CD14-positive monocyte (primary cell): ENCODE results near the gene AKAP9. TPM values are rescaled to one million over a fixed set of nuclear protein-coding genes. Genes with fewer than 3 reads are reported as not detected.

Experiments used
- DNase-seq, 3 donors: peaks; one replicate each; pipeline ENCODE4 v3.0.0-alpha.2; 2011 to 2022
- H2AFZ ChIP-seq: 2 replicates; pipeline ENCODE4 v1.6.0; 2012; ENCODE audit warnings: mild to moderate bottlenecking, low read depth, low read length, inconsistent platforms; ENCODE audit not compliant: insufficient read depth, poor library complexity, severe bottlenecking
- H3K27ac ChIP-seq, 2 donors: 1 replicate in 1 of 2; 2 replicates in 1 of 2; pipeline ENCODE4 v1.5.1; 2012 to 2013; ENCODE audit warnings: low read length in 2 of 2, control low read depth in 1 of 2, inconsistent platforms in 1 of 2, low read depth in 1 of 2, mild to moderate bottlenecking in 1 of 2
- H3K27me3 ChIP-seq, 2 donors: one replicate each; pipeline versions ENCODE4 v1.6.0 to v1.6.1; 2011 to 2013; ENCODE audit warnings: low read length in 2 of 2; ENCODE audit not compliant: control insufficient read depth in 2 of 2, insufficient read depth in 2 of 2
- H3K36me3 ChIP-seq, 2 donors: replicated peaks in 1 of 2; 1 replicate in 1 of 2; 2 replicates in 1 of 2; pipeline versions ENCODE4 v1.5.1 to v1.6.1; 2012 to 2013; ENCODE audit warnings: low read length in 2 of 2, control low read depth in 1 of 2, inconsistent platforms in 1 of 2, mild to moderate bottlenecking in 1 of 2; ENCODE audit not compliant: insufficient read depth in 2 of 2, control insufficient read depth in 1 of 2
- H3K4me1 ChIP-seq, 2 donors: 1 replicate in 1 of 2; 2 replicates in 1 of 2; pipeline versions ENCODE4 v1.5.1 to v1.6.1; 2012 to 2013; ENCODE audit warnings: low read length in 2 of 2, control low read depth in 1 of 2, inconsistent platforms in 1 of 2, mild to moderate bottlenecking in 1 of 2, moderate library complexity in 1 of 2; ENCODE audit not compliant: insufficient read depth in 2 of 2, control insufficient read depth in 1 of 2
- H3K4me2 ChIP-seq: replicated peaks from 2 replicates; pipeline ENCODE3; 2012; ENCODE audit warnings: low read length, moderate library complexity, mild to moderate bottlenecking; ENCODE audit not compliant: poor library complexity, severe bottlenecking; ENCODE audit errors: extremely low read depth
- H3K4me3 ChIP-seq, 3 experiments: fragments of 200-600 bp in 1 of 3; sonication (generic) in 1 of 3; replicated peaks in 1 of 3; 1 replicate in 2 of 3; 2 replicates in 1 of 3; pipeline ENCODE4 v1.5.1; 2011 to 2013; ENCODE audit warnings: low read length in 3 of 3, mild to moderate bottlenecking in 3 of 3, control low read depth in 2 of 3, low read depth in 2 of 3, inconsistent platforms in 1 of 3, moderate library complexity in 1 of 3
- H3K79me2 ChIP-seq: 2 replicates; pipeline ENCODE4 v1.6.0; 2012; ENCODE audit warnings: mild to moderate bottlenecking, control low read depth, inconsistent platforms, low read length, moderate library complexity; ENCODE audit not compliant: insufficient read depth
- H3K9ac ChIP-seq: 2 replicates; pipeline ENCODE4 v1.6.0; 2017; ENCODE audit warnings: low read length, mild to moderate bottlenecking; ENCODE audit not compliant: insufficient read depth, poor library complexity, severe bottlenecking
- H3K9me3 ChIP-seq, 2 donors: replicated peaks in 1 of 2; 1 replicate in 1 of 2; 2 replicates in 1 of 2; pipeline versions ENCODE4 v1.5.1 to v1.6.1; 2012 to 2013; ENCODE audit warnings: low read length in 2 of 2, control low read depth in 1 of 2; ENCODE audit not compliant: control insufficient read depth in 1 of 2, insufficient read depth in 1 of 2
- H4K20me1 ChIP-seq: 2 replicates; pipeline ENCODE4 v1.6.0; 2012; ENCODE audit warnings: mild to moderate bottlenecking, low read length, control low read depth, moderate library complexity; ENCODE audit not compliant: insufficient read depth
- H3K27ac Mint-ChIP-seq, 7 donors: one replicate each; pipeline ENCODE4 v1.8.0; 2020; ENCODE audit warnings: mild to moderate bottlenecking in 7 of 7, mixed read lengths in 7 of 7, moderate library complexity in 6 of 7, inconsistent platforms in 2 of 7
- H3K27me3 Mint-ChIP-seq, 3 donors: one replicate each; pipeline ENCODE4 v1.8.0; 2021 to 2022; ENCODE audit warnings: low read depth in 3 of 3, mild to moderate bottlenecking in 3 of 3, mixed read lengths in 3 of 3, moderate library complexity in 3 of 3, inconsistent platforms in 1 of 3
- H3K36me3 Mint-ChIP-seq, 2 donors: one replicate each; pipeline ENCODE4 v1.8.0; 2020; ENCODE audit warnings: mixed read lengths in 2 of 2, inconsistent platforms in 1 of 2, mild to moderate bottlenecking in 1 of 2
- H3K4me1 Mint-ChIP-seq: one replicate; pipeline ENCODE4 v1.8.0; 2020; ENCODE audit warnings: mild to moderate bottlenecking, mixed read lengths
- H3K4me3 Mint-ChIP-seq, 2 donors: one replicate each; pipeline ENCODE4 v1.8.0; 2020; ENCODE audit warnings: mild to moderate bottlenecking in 2 of 2, mixed read lengths in 2 of 2, moderate library complexity in 1 of 2
- H3K9me3 Mint-ChIP-seq, 7 donors: one replicate each; pipeline ENCODE4 v1.8.0; 2020 to 2022; ENCODE audit warnings: mixed read lengths in 7 of 7, mild to moderate bottlenecking in 6 of 7, moderate library complexity in 6 of 7, inconsistent platforms in 2 of 7
- WGBS: methylation state at CpG from one replicate; pipeline ENCODE4 v1.1.5; 2013; ENCODE audit warnings: missing lambda C conversion rate; ENCODE audit not compliant: insufficient coverage; 5-methylcytosine and 5-hydroxymethylcytosine counted together
- intact Hi-C, 2 donors: fragments of 100-400 bp; cut with micrococcal nuclease; formaldehyde crosslinking; loops; one replicate each; pipeline versions ENCODE4 v1.15.0 to v1.15.1; 2023
- polyA plus RNA-seq, 3 donors: library from polyadenylated mRNA; depleted of rRNA in 1 of 3; unstranded in 2 of 3; stranded (reverse) in 1 of 3; fragments of 300-500 nt in 2 of 3; fragments of >200 nt in 1 of 3; fragmentation: Illumina TruSeq in 2 of 3; gene quantifications; 1 replicate in 2 of 3; 2 replicates in 1 of 3; pipeline ENCODE4 v1.2.3, GENCODE V29; 2012 to 2021
- TF ChIP-seq, protein P1 (sequence below): fragments of 200-600 bp; IDR thresholded peaks from one replicate; pipeline ENCODE4 v1.8.0; 2022; ENCODE audit warnings: antibody characterized with exemption, mild to moderate bottlenecking

Gene AKAP9
- polyA plus RNA-seq, 3 donors = 1.5 to 23.3 (median 7.3) TPM

DNA sequence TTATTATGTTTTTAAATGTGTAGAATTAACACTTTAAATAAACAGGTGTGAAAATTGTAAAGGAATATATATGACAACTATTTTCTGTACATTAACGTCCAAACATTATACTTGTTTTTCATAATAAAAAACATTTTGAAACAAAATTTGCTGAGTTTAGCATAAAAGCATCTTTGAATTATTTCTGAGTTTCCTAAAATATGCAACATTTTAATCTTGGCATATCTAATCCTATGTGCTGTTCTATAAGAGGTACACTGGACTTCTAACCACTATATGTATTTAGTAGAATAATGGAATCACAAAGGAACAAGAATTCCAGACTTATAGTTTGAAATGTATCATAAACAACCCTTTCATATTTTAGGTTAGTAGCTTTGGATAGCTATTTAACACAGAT lies 16.6 kb downstream of the AKAP9 start:
- peaks cover under 1 to 4% of the 10 kb centered on the region in 2 donors for H3K36me3 ChIP-seq
- no peak overlapping the region for H3K27ac ChIP-seq
- peaks cover 80% of the 10 kb centered on the region for H3K79me2 ChIP-seq
- Mint-ChIP-seq H3K9me3 (peaks cover 0 to 3% (median 0%) of the 10 kb centered on the region in 7 donors), H3K27me3 (peaks cover 0 to 1% (median 0%) of the 10 kb centered on the region in 3 donors), H3K4me3 (no peak overlapping the region), H3K27ac (no peak overlapping the region), H3K36me3 (peaks cover 5 to 14% of the 10 kb centered on the region in 2 donors), H3K4me1 (peaks cover 9% of the 10 kb centered on the region)
- no peaks in the 10 kb centered on the region for H3K4me1 ChIP-seq
- H3K4me2 ChIP-seq = no peak overlapping the region
- H4K20me1 ChIP-seq = peaks cover 56% of the 10 kb centered on the region
- H3K9ac ChIP-seq = no peak overlapping the region
- no peak overlapping the region for H3K4me3 ChIP-seq
- intact Hi-C loops = no loop called here
- H3K9me3 ChIP-seq = no peaks in the 10 kb centered on the region
- H2AFZ ChIP-seq = no peak overlapping the region
- no peaks in the 10 kb centered on the region for H3K27me3 ChIP-seq
- DNase-seq = no peak
- TF ChIP-seq, protein P1, sequence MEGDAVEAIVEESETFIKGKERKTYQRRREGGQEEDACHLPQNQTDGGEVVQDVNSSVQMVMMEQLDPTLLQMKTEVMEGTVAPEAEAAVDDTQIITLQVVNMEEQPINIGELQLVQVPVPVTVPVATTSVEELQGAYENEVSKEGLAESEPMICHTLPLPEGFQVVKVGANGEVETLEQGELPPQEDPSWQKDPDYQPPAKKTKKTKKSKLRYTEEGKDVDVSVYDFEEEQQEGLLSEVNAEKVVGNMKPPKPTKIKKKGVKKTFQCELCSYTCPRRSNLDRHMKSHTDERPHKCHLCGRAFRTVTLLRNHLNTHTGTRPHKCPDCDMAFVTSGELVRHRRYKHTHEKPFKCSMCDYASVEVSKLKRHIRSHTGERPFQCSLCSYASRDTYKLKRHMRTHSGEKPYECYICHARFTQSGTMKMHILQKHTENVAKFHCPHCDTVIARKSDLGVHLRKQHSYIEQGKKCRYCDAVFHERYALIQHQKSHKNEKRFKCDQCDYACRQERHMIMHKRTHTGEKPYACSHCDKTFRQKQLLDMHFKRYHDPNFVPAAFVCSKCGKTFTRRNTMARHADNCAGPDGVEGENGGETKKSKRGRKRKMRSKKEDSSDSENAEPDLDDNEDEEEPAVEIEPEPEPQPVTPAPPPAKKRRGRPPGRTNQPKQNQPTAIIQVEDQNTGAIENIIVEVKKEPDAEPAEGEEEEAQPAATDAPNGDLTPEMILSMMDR = no peak
- WGBS = no CpG with 5 or more reads among the region's 1 CpG

DNA sequence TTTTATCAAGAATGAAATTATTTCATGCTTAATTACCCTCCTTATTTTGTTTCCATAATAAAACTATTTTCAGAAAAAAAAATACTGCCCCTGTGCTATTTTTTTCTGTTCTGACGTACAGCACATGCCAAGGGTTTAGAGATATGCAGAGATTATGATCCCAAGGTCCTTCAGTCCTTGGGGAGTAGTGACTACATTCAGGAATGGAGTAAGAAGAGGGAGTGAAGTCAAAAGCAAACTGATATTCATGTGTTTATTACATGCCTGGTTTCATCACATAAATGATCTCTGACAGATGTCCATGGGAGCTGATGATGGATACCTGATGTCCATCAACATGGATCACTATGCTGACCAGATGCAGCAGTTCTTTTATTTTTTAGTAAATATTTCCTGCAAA lies 17.2 kb downstream of the AKAP9 start:
- peaks cover 6% of the 10 kb centered on the region for H3K4me1 Mint-ChIP-seq
- intact Hi-C loops = no loop called here
- H3K9me3 ChIP-seq = no peaks in the 10 kb centered on the region
- H3K4me3 Mint-ChIP-seq = no peak overlapping the region
- TF ChIP-seq, protein P1 = no peak
- H3K27ac ChIP-seq = no peak overlapping the region
- H3K36me3 Mint-ChIP-seq = peaks cover 5 to 14% of the 10 kb centered on the region in 2 donors
- H3K9me3 Mint-ChIP-seq = peaks cover 0 to 3% (median 0%) of the 10 kb centered on the region in 7 donors
- peaks cover 0 to 4% of the 10 kb centered on the region in 2 donors for H3K36me3 ChIP-seq
- no peak overlapping the region for H3K9ac ChIP-seq
- H3K27me3 Mint-ChIP-seq = no peaks in the 10 kb centered on the region
- H3K4me3 ChIP-seq = no peak overlapping the region
- no peak overlapping the region for H3K27ac Mint-ChIP-seq
- DNase-seq = no peak
- H3K4me1 ChIP-seq = no peaks in the 10 kb centered on the region
- no CpG with 5 or more reads among the region's 1 CpG for WGBS
- H3K79me2 ChIP-seq = peaks cover 74% of the 10 kb centered on the region
- no peaks in the 10 kb centered on the region for H3K27me3 ChIP-seq
- H2AFZ ChIP-seq = no peak overlapping the region
- no peak overlapping the region for H3K4me2 ChIP-seq
- H4K20me1 ChIP-seq = peaks cover 50% of the 10 kb centered on the region
